Heart right ventricle (tissue), 16 donors: ENCODE measurements around the gene MIOX. TPM values are rescaled to one million over a fixed set of nuclear protein-coding genes. Genes with fewer than 3 reads are reported as not detected.

Experiments used
- ATAC-seq, 8 donors: fragments of 200-7000 bp; cut with Tn5 transposase; one replicate each; pipeline ENCODE4 v1.9.1; 2020; ENCODE audit warnings: mild to moderate bottlenecking in 8 of 8, moderate library complexity in 8 of 8, moderate number of reproducible peaks in 1 of 8
- DNase-seq, 2 donors: peaks; one replicate each; pipeline ENCODE4 v3.0.0-alpha.2; 2020
- H3K27ac ChIP-seq, 10 donors: fragments of 200-600 bp; sonication (generic) in 2 of 10; one replicate each; pipeline versions ENCODE4 v1.5.0 to v1.8.0; 2020 to 2022; ENCODE audit warnings: mild to moderate bottlenecking in 3 of 10
- H3K27me3 ChIP-seq, 7 donors: fragments of 200-600 bp; one replicate each; pipeline ENCODE4 v1.8.0; 2021 to 2022; ENCODE audit warnings: mild to moderate bottlenecking in 2 of 7
- H3K36me3 ChIP-seq, 9 donors: fragments of 200-600 bp; sonication (generic) in 1 of 9; one replicate each; pipeline versions ENCODE4 v1.5.0 to v1.8.0; 2020 to 2022; ENCODE audit warnings: mild to moderate bottlenecking in 2 of 9
- H3K4me1 ChIP-seq, 9 donors: fragments of 200-600 bp; sonication (generic) in 1 of 9; one replicate each; pipeline versions ENCODE4 v1.5.0 to v1.8.0; 2020 to 2022; ENCODE audit warnings: mild to moderate bottlenecking in 4 of 9
- H3K4me3 ChIP-seq, 10 donors: fragments of 200-600 bp; sonication (generic) in 2 of 10; one replicate each; pipeline versions ENCODE4 v1.5.0 to v1.8.0; 2020 to 2022; ENCODE audit warnings: mild to moderate bottlenecking in 7 of 10, moderate library complexity in 2 of 10
- H3K9me3 ChIP-seq, 11 donors: fragments of 200-600 bp in 10 of 11; sonication (generic) in 2 of 11; one replicate each; pipeline versions ENCODE4 v1.5.0 to v1.8.0; 2013 to 2022; ENCODE audit warnings: mild to moderate bottlenecking in 2 of 11, control low read depth in 1 of 11, moderate library complexity in 1 of 11
- WGBS, 2 donors: extraction: QIAGEN DNeasy Blood & Tissue Kit; methylation state at CpG; one replicate each; pipeline ENCODE4 v1.1.7; 2013; ENCODE audit warnings: inconsistent platforms in 1 of 2; 5-methylcytosine and 5-hydroxymethylcytosine counted together
- intact Hi-C, 10 donors: fragments of 100-400 bp; cut with DNase I; formaldehyde crosslinking; loops; one replicate each; pipeline versions ENCODE4 v1.11.1 to v1.14.2; 2022
- polyA plus RNA-seq, 2 donors: library from polyadenylated mRNA; stranded (reverse); fragments of 200-250 nt; gene quantifications; one replicate each; pipeline ENCODE4 v1.2.3, GENCODE V29; 2013
- total RNA-seq, 10 donors: library from RNA; stranded (reverse); fragmentation: NEBNext Ultra II Directional in 3 of 10; extraction: Animal tissue kit (Norgen Biotek cat#: 25700) in 3 of 10; gene quantifications; one replicate each; pipeline versions ENCODE4 v1.2.1 to v1.2.4, GENCODE V29; 2021 to 2023
- TF ChIP-seq, protein P1 (sequence below), 9 donors: fragments of 200-600 bp; sonication (generic) in 2 of 9; IDR thresholded peaks; one replicate each; pipeline versions ENCODE4 v1.5.0 to v1.8.0; 2021 to 2022; ENCODE audit warnings: antibody characterized with exemption in 9 of 9, mild to moderate bottlenecking in 5 of 9, moderate library complexity in 1 of 9
- donor health status: Arrhythmogenic right ventricular cardiomyopathy.
- donor health status: ischemic (EF 13 %, LVEDD 7.1; RV severe dilation, severe dysfunction).
- donor health status: healthy with polysubstance abuse.
- donor health status: DM: no; HTN: yes; CAD: no.
- donor health status: DM: no; HTN: no; CAD: no.
- donor health status: ischemic (EF 25% LVEDD 6.9; RV normal size, moderate dysfunction).
- donor health status: ischemic (EF 25% LVEDD 5.7; RV mildly dilated, moderate dysfunction).
- donor health status: healthy.
- donor health status: DM: yes; HTN: yes; CAD: no.
- donor health status: Ischemic cardiomyopathy.
- donor health status: ischemic (EF 35%, LVEDD 5.7; RV mildly dilated, moderate dysfunction).
- donor health status: nonischemic (EF 11% LVEDD 7.7; RV severe dilation, severe dysfunction).
- donor health status: DM: yes; HTN: yes; CAD: no.
- donor health status: PGD.
- donor health status: ischemic (EF 29% LVEDD 5.4; RV normal size, mild dysfunction).
- donor health status: nonischemic (EF 23%, LVEDD 6.1; RV moderate dilation, normal function).

The MIOX gene
- total and polyA plus RNA-seq, 12 donors, result not detected

DNA sequence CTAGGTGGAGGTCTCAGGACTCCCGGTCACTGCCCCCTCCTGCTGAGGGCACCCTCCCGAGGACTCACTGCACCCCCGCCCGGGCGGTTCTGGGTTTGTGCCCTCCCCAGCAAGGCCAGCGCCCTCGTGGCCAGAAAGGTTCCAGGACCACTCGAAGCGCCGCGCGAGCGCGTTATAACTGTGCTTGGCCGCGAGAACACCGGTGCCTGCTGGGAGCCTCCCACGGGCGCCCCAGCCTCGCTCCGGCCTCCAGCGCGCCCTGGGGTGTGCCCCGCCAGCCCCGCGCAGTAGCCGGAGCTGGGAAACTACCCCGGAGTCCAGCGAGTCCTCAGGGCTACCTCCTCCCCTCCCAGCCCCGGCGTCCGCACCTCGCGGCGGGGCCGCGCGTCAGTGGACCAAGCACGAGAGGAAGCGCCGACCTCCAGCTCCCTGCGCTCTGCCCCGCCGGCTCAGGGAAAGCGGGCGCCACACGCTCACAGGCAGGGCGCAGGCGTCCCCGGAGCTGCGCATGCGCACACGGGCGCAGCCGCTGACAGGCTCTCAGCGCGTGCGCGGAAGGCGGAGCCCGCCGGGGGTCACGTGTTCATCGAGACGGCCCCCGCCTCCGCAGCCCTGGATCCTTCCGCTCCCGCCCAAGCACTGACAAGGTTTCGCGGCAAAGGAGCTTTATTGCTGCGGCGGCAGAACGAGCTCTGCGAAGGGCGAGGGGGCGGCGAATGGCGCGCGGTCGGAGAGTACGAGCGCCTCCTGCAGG is 38.6 kb downstream of the MIOX start, which contains the start of gene SCO2:
Gene SCO2, minus strand, starts transcription at position 495 of the 754 bp plus-strand sequence. CDS start 1,187 bp downstream, outside the sequence.
- Histone ChIP-seq H3K27ac (peak within 1 kb of the TSS; percentile 69 to 99 (median 94)), H3K4me3 (peak within 1 kb of the TSS; percentile 50 to 86 (median 78)), H3K36me3 (peaks cover 0 to 61% (median 29%) of the 10 kb centered on the region in 9 donors), H3K27me3 (peaks cover 0 to 7% (median 0%) of the 10 kb centered on the region in 7 donors), H3K9me3 (no peaks in the 10 kb centered on the region), H3K4me1 (peaks cover 8 to 54% (median 37%) of the 10 kb centered on the region in 9 donors)
- WGBS, 2 donors, result 0% methylated on average over 83 to 84 of the region's 84 CpGs
- peak; percentile 64 to 84 (median 76) for ATAC-seq
- TF ChIP-seq, protein P1, sequence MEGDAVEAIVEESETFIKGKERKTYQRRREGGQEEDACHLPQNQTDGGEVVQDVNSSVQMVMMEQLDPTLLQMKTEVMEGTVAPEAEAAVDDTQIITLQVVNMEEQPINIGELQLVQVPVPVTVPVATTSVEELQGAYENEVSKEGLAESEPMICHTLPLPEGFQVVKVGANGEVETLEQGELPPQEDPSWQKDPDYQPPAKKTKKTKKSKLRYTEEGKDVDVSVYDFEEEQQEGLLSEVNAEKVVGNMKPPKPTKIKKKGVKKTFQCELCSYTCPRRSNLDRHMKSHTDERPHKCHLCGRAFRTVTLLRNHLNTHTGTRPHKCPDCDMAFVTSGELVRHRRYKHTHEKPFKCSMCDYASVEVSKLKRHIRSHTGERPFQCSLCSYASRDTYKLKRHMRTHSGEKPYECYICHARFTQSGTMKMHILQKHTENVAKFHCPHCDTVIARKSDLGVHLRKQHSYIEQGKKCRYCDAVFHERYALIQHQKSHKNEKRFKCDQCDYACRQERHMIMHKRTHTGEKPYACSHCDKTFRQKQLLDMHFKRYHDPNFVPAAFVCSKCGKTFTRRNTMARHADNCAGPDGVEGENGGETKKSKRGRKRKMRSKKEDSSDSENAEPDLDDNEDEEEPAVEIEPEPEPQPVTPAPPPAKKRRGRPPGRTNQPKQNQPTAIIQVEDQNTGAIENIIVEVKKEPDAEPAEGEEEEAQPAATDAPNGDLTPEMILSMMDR (IDR thresholded peaks at IDR 0.05), result peak in 8 of 9 donors; percentile 12 to 59 (median 39)
- intact Hi-C loops, result loop anchor here in 5 of 10 donors (1.0 to 10.0 kb wide), 5 partner anchors 16 to 280 kb away; partner anchors contain the start of genes NCAPH2 (in 5 of the 5), SYCE3 (in 1 of the 5) and TUBGCP6 (in 1 of the 5)
- DNase-seq, result peak; percentile 96 to 98

DNA sequence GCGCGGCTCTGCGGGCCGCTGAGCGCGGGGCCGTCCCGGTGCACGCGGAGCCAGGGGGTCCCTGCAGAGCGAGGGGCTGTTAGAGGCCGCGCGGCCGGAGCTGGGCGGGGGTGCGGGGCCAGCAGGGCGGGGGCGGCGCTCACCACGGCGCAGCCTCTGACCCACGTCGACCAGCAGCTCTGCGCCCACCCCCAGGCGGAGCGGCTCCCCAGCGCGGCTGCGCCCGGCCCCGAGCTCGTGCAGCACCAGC is 39.1 kb downstream of the MIOX start:
- Histone ChIP-seq H3K4me3 (peak overlapping the region; percentile 50 to 86 (median 78)), H3K9me3 (no peaks in the 10 kb centered on the region), H3K27me3 (peaks cover 0 to 12% (median 3%) of the 10 kb centered on the region in 7 donors), H3K36me3 (peaks cover 0 to 56% (median 29%) of the 10 kb centered on the region in 9 donors), H3K27ac (peak overlapping the region; percentile 69 to 99 (median 94)), H3K4me1 (peaks cover 13 to 59% (median 42%) of the 10 kb centered on the region in 9 donors)
- WGBS, 2 donors, result 0% methylated on average over 20 to 33 of the region's 33 CpGs
- ATAC-seq, result peak in 2 of 8 donors; percentile 16 to 28
- no peak for DNase-seq
- TF ChIP-seq, protein P1 (IDR thresholded peaks at IDR 0.05), result no peak
- intact Hi-C loops, result loop anchor here in 5 of 10 donors (1.0 to 10.0 kb wide), 5 partner anchors 17 to 281 kb away; partner anchors contain the start of genes NCAPH2 (in 5 of the 5), SYCE3 (in 1 of the 5) and TUBGCP6 (in 1 of the 5)

DNA sequence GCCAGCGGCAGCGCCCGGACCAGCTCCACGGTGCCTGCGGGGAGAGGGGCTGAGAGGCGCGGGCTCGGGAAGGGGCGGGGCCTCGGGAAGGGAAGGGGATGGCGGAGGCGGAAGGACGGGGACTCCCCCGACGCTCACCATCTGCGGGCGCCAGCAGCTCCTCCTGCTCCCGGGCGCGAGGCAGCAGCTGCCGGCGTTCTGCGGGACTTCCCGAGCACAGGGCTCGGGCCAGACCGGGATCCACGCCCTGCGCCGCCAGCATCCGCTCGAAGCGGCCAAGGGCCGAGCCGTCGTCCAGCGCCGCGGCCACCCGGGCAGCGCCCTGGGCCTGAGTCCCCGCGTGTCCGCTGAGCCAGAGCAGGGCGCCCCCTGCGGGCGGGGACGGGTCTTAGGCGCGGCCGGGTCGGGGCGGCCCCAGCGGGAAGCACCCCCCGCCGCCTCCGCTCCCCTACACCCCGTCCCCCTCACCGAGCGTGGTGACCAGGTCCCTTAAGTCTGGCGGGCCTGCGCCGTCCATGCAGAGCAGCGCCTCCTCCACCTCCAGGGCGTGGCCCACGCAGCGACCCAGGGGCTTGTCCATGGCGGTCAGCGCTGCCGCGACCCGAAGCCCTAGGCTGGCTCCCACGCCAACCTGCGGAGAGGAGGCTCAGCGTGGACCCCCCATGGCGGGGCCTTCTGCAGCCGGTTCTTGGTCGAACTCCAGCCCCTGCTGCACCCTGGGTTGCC is 39.6 kb downstream of the MIOX start:
- peaks cover 0 to 16% (median 3%) of the 10 kb centered on the region in 7 donors for H3K27me3 ChIP-seq
- intact Hi-C loops, result loop anchor here in 2 of 10 donors (5.0 to 10.0 kb wide), 3 partner anchors 36 to 281 kb away; partner anchors contain the start of genes SYCE3 (in 1 of the 2) and TUBGCP6 (in 1 of the 2)
- H3K4me3 ChIP-seq, result peak overlapping the region; percentile 50 to 86 (median 78)
- TF ChIP-seq, protein P1 (IDR thresholded peaks at IDR 0.05), result peak; percentile 58 to 79 (median 69)
- WGBS, 2 donors, result 1 to 4% methylated on average over 48 to 77 of the region's 77 CpGs
- no peaks in the 10 kb centered on the region for H3K9me3 ChIP-seq
- ATAC-seq (peak; percentile 14 to 44 (median 29)), DNase-seq (peak; percentile 85 to 87)
- peaks cover 13 to 63% (median 46%) of the 10 kb centered on the region in 9 donors for H3K4me1 ChIP-seq
- peak overlapping the region; percentile 69 to 99 (median 94) for H3K27ac ChIP-seq
- peaks cover 0 to 51% (median 26%) of the 10 kb centered on the region in 9 donors for H3K36me3 ChIP-seq
